Measurements from ENCODE around the gene ZNF674. TPM values are rescaled to one million over a fixed set of nuclear protein-coding genes. Genes with fewer than 3 reads are reported as not detected.
"Not testable (repeated sequence)": the region's sequence is repeated elsewhere in the genome, so short reads cannot be mapped to it uniquely, and the experiment has no call there.

The ZNF674 gene
- polyA plus RNA-seq, 3 donors = 0.31 to 2.9 (median 0.74) TPM

DNA sequence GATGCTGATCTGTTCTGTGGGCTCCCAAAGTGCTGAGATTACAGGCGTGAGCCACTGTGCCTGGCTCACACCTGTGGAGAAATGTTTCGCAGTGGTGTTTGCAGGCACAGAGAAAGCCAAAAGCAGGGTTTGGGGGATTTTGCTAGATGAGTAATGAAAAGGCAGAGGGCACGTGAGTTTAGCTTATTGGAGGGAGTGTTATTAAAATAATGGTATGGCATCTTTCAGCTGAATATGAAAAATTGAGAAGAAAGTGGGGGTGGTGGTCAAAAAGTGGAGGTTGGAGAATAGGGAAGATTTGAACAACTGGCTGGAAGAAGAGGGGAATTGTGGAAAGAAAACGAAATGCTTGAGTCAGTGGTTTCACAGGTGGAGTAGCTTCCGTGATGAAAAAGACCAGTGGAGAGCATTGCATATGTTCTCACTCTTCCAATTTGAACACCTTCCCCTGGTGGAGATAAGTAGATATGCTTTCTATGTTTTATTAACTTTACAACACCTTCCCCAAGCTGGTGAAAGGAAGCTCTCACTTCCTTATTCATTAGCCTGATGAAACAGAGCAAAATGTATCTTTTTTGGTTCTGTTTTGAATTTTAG lies 27.2 kb upstream of the ZNF674 start:
- 66 to 80% (median 66%) methylated on average over 5 of the region's 5 CpGs for WGBS, 3 donors
- H3K27ac ChIP-seq (ENCODE audit: low read depth, low read length) = no peak overlapping the region

DNA sequence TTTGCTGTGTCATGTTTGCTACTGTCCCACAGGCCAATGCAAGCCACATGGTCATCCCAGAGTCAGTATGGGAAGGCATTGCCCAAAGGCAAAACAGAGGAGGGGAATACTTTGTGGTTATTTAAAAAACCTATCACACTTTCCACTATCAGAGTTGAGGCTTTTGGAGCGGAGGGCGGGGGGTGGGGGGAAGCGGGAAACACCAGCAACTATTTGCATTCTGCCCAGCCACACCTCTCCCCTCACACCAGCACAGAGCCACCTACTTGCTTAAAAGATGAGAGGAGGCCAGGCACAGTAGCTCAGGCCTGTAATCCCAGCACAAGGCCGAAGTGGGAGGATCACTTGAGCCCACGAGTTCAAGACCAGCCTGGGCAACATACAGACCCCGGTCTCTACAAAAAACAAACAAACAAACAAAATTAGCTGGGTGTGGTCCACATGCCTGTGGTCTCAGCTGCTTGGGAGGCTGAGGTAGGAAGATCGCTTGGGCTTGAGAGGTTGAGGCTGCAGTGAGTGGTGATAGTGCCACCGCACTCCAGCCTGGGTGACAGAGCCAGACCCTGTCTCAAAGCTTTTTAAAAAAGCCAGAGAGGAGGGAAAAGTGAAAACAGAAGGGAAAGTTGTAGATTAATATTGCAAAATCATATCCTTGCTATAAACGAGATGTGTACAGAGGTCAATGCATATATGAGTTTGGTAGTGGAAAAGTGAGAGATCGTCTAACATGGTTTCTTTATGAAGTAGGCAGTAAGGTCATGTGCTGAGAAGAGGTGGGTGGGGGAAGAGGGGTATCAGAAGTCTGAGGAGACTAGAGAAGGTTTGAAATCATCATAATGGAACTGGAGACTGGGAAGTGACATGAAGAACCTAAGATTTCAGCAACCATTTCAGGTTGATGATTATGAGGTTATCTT lies 26.5 kb upstream of the ZNF674 start:
- no peak overlapping the region for H3K27ac ChIP-seq (ENCODE audit: low read depth, low read length)
- 84 to 86% (median 85%) methylated on average over 10 of the region's 10 CpGs for whole genome bisulfite sequencing, 3 donors

DNA sequence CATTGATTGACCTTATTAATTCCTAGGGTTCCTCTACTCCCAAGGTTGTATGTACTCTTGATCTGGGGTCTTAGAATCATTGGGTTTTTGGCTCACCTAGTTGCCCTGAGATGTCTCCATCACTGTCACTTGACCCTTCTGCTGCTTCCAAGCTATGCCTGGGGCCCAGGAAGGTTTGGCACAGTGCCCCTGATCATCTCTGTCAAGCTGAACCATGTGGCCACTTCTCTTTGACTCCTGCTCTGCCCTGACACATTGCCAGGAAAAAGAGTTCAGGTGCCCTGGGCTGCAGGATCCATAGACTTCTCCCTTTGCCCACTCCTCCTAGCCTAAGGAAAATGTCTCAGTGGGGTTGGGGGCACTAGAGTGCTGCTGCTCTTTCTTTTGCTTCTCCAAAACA lies 24.4 kb upstream of the ZNF674 start:
- no peak overlapping the region for H3K27ac ChIP-seq (ENCODE audit: low read depth, low read length)

DNA sequence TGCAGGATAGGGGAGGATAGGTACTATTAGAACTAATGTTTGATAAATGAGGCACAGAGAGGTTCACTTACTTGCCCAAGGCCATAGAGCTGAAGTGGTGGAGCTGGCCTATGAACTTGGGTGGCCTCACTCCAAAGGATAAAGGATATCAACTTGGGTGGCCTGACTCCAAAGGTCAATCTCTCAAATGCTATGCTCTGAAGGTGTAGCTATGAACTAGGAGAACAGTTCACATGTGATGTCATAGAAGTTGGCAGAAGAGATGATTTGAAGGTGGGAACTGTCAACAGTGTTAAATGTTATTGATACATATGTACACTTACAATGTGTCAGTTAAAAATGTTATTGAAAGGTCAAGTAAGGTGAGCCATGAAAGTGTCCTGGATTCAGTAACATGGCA lies 22.2 kb upstream of the ZNF674 start:
- no peak overlapping the region for H3K27ac ChIP-seq (ENCODE audit: low read depth, low read length)

DNA sequence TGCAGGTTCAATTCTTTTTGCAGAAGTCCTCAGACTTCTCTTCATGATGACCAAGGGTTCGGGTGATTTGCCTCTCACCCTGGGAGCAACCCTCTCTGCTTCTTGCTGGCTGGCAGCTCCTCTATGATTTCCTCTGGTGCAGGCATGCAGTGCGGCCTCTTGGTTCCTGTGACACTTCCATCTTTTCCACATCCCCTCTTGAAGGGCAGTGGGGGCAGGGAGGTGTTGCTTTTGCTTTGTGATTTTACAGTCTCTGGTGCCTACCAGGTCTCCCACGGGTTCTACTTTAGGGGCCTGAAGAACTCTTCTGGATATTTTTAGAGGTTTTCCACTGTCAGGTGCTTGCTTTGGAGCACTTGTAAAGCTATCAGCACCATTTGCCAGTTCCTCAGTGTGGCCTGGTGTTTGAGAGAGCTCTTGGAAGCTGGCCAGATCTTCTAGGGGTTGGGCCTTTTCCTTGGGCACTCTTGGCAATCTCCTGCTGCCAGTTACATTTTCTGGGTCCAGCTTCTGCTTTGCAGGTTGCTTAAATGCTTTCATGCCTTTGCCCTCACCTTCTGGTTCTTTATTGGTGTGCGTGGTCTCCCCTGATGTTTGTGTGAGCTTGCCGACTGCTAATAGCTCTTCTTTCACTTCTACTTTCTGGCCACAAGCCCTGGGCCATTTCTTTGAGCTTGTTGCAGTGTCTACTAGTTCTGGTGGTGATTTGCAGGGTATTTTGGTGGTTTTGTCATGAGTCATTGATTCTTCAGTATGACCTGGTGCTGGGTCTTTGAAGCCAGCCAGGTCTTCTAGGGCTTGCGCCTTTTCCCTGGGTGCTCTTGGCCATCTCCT lies 16.8 kb upstream of the ZNF674 start:
- WGBS, 3 donors = 46 to 79% (median 72%) methylated on average over 6 of the region's 6 CpGs
- no peak overlapping the region for H3K27ac ChIP-seq (ENCODE audit: low read depth, low read length)

DNA sequence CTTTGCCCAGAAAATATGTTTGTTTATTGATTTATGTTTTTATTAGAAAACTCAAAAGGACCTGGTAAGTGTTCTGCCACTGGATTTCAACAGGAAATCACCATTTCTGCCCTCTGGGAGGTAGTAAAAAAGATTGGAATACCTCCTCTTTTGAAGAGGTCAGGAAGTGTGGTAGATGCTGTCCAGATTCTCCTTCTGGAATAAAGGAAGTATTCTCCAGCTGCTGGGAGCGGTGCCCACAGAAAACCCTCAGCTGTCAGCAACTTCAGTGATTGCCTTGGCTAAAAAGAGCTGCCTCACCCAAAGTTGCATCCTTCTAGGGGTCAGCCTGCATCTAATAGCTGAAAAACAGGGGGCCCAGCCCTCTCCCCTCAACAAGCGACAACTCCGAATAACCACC lies 13.8 kb upstream of the ZNF674 start:
- no peak overlapping the region for H3K27ac ChIP-seq (ENCODE audit: low read depth, low read length)

GRCh38 chrX:46554942-46555341 lies 9.7 kb upstream of the ZNF674 start:
- 17 to 42% (median 40%) methylated on average over 2 of the region's 2 CpGs for WGBS, 3 donors
- H3K27ac ChIP-seq (ENCODE audit: low read depth, low read length) = no peak overlapping the region

More for the DNA sequence above, 13.8 kb upstream of the ZNF674 start:
- 80 to 88% (median 87%) methylated on average over 3 of the region's 3 CpGs for WGBS, 3 donors

GRCh38 chrX:46553935-46554334 lies 8.7 kb upstream of the ZNF674 start:
- 85 to 94% (median 94%) methylated on average over 5 of the region's 5 CpGs for WGBS, 3 donors
- H3K27ac ChIP-seq (ENCODE audit: low read depth, low read length) = no peak overlapping the region

DNA sequence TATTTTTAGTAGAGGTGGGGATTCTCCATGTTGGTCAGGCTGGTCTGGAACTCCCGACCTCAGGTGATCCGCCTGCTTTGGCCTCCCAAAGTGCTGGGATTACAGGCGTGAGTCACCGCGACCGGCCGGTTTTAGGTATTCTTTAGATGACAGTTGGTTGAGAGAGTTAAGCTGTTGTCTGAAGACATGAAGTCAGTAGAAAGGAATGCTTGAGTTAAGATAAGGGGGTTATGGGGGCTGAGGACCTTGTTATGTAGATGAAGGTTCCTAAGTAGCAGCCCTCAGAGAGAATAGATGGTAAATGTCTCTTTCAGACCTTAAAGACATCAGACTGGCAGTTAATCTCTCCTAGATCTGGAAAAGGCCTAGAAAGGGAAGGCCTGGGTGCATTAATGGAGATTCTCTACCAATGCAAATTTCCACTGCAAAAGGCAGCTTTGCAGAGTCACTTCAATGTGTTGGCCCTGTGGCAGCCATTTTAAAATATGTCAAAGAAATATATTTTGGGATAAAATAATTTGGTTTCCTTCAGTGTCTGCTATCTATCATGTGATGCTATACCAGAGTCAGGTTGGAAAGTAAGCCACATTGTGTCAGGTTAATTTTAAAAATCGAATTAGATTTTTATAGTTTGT lies 6.4 kb upstream of the ZNF674 start:
- 74 to 83% (median 77%) methylated on average over 8 of the region's 8 CpGs for WGBS, 3 donors

DNA sequence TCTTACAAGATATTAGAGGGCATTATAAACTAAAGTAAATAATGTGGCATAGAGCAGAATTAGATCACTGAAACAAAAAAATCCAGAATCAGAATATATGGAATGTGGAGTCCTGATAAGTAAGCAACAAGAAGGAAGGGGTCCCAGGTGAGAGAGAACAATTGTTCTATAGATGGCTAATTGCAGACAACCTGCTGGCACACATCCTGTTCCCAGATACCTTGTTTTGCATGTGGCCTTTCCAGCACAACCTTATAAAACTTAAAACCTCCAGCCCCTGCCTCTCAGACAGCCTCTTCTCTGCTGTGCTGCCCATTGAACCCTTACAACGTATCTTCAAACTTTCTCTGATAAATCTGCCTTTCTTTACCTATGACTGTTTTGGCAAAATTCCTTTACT lies 4.7 kb upstream of the ZNF674 start:
- WGBS, 3 donors = 56 to 96% (median 67%) methylated on average over 1 of the region's 1 CpG
- H3K27ac ChIP-seq (ENCODE audit: low read depth, low read length) = no peak overlapping the region

More for the DNA sequence above, 6.4 kb upstream of the ZNF674 start:
- H3K27ac ChIP-seq (ENCODE audit: low read depth, low read length) = no peak overlapping the region

DNA sequence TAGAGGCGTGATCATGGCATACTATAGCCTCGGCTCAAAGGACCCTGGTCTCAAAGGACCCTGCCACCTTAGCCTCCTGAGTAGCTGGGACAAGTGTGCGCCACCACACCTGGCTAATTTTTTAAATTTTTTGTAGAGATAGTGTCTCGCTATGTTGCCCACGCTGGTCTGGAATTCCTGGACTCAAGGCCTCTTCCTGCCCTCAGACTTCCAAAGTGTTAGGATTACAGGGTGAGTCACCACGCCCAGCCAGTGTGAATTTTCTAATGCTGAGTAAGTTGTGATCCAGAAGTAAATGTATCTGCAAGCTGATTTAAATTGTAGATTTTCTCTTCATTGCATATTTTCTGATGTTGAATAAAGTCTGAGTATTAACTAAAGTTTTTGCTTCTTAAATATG lies 2.6 kb upstream of the ZNF674 start:
- no peak overlapping the region for H3K27ac ChIP-seq (ENCODE audit: low read depth, low read length)
- 80 to 85% (median 82%) methylated on average over 6 of the region's 6 CpGs for WGBS, 3 donors

GRCh38 chrX:46544527-46544926 lies 694 bp downstream of the ZNF674 start:
- not testable (repeated sequence) for H3K27ac ChIP-seq (ENCODE audit: low read depth, low read length)
- WGBS, 3 donors = 40 to 51% (median 47%) methylated on average over 7 of the region's 7 CpGs

DNA sequence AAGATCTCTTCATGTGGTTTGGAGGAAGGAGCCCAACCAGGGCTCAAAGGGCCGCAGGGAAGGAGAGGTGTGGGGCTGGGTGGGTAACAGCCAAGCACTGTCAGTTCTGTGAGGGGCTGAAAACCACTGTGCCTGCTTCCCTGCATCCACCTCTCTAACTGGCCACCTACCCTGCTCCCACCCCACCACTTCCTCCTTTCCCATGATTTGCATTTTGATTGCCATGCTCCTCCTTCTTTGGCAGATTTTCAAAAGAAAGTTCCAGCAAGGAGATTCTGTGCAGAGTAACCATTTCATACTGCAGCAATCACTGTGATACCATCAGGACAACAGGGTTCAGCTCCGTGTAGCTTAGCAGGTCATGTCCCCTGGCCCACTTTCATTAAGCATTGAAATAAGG lies 1.8 kb downstream of the ZNF674 start:
- WGBS, 3 donors = 81 to 97% (median 83%) methylated on average over 2 of the region's 2 CpGs
- no peak overlapping the region for H3K27ac ChIP-seq (ENCODE audit: low read depth, low read length)

DNA sequence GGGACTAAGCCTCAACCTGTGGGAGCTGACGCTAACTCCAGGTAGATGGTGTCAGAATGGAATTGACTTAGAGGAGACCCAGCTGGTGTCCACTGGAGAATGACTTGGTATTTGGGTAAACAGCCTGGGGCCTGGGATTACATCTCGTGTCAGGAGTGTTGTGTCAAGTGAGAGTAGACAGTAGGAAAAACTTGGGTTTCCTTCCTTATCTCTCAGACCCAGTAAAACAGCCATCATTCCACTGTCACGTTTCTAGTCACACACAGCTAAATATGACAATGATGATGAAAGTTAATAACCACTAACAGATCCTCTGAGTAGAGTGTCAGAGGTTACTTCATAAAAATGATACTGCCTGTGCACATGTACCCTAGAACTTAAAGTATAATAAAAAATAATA lies 13.8 kb downstream of the ZNF674 start:
- WGBS, 3 donors = 61 to 91% (median 65%) methylated on average over 3 of the region's 3 CpGs
- no peak overlapping the region for H3K27ac ChIP-seq (ENCODE audit: low read depth, low read length)

DNA sequence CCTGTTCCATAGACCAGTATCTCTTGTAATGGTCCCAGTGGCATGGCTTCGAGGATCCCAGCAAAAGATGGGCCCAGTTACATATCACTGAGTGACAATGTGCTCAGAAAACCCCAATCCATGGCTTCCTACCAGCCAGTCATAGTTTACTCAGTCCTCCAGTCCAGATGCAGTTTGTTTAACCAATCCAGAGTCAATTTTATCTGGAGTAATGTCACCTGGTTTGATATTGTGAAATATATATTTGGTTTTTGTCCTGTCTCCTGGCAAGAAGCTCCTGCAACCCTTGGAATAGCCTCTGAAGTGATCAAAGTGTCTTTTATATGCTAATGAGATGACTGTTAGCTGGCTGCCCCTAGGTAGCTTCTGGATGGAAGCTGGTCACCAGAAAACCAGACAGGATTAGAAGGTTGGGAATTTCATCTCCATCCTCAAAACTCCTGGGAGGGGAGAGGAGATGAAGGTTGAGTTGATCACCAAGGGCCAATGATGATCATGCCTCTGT lies 14.8 kb downstream of the ZNF674 start:
- not testable (repeated sequence) for H3K27ac ChIP-seq (ENCODE audit: low read depth, low read length)
- WGBS, 3 donors = 62 to 92% (median 91%) methylated on average over 1 of the region's 1 CpG

- WGBS, 3 donors = 70 to 89% (median 74%) methylated on average over 9 to 12 of the region's 12 CpGs
- H3K27ac ChIP-seq (ENCODE audit: low read depth, low read length) = not testable (repeated sequence)
Measured at GRCh38 chrX:46529740-46530403, 15.3 kb downstream of the ZNF674 start.

DNA sequence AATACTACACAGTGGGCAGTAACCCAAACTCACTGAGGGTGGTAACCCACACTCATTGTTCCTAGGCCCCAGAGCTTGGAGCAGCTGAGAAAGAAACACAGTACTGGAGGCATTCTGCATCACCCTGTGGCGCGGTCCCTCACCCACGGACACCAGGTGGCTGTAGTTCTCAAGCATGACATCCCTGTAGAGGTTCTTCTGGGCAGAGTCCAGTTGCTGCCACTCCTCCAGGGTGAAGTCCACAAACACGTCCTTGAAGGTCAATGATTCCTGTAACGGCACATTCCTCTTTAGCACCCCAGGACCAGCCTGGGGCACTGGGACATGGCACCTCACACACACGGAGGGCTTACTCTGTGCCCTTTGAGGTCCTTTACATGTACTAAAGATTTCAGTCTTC lies 16.6 kb downstream of the ZNF674 start:
- H3K27ac ChIP-seq (ENCODE audit: low read depth, low read length) = not testable (repeated sequence)
- 42 to 95% (median 92%) methylated on average over 2 to 6 of the region's 6 CpGs for WGBS, 3 donors

GRCh38 chrX:46506076-46506475 lies 39.1 kb downstream of the ZNF674 start:
- no peak overlapping the region for H3K27ac ChIP-seq (ENCODE audit: low read depth, low read length)
- WGBS, 3 donors = 75 to 100% (median 96%) methylated on average over 1 of the region's 1 CpG
